SH-SY5Y (cell line): Measurements from ENCODE around the gene MYO10.

Experiments
- GATA2 ChIP-seq: IDR thresholded peaks from 2 replicates; pipeline ENCODE4 v1.6.1; 2011; ENCODE audit warnings: mild to moderate bottlenecking, low read depth, low read length
- GATA3 ChIP-seq: IDR thresholded peaks from 2 replicates; pipeline ENCODE4 v1.6.1; 2011; ENCODE audit warnings: low read depth, mild to moderate bottlenecking, low read length, moderate library complexity

GRCh38 chr5:16704945-16705344 lies 231.1 kb downstream of the MYO10 start:
- TF ChIP-seq GATA2 (no peak), GATA3 (no peak)
